WTC11 (cell line): Measurements from ENCODE around the gene MED12. TPM values are rescaled to one million over a fixed set of nuclear protein-coding genes. Genes with fewer than 3 reads are reported as not detected.
A peak's percentile ranks its signal among the peaks of the same experiment; 100 is the strongest.

Experiments used
- ATAC-seq: fragments of 200-7000 bp; cut with Tn5 transposase; 2 replicates; pipeline ENCODE4 v1.10.0; 2021; ENCODE audit warnings: mild to moderate bottlenecking, moderate library complexity
- CTCF ChIA-PET: fragments of 300-600 bp; sonication (Branson Sonifier 250); formaldehyde crosslinking; loops from one replicate; lab custom pipeline; 2021; ENCODE audit warnings: antibody characterized with exemption; lab: Charles Lee
- POLR2A ChIA-PET: fragments of 350-600 bp; sonication (Branson Sonifier 250); formaldehyde crosslinking; loops from one replicate; lab custom pipeline; 2021; ENCODE audit warnings: antibody characterized with exemption; lab: Charles Lee
- DNase-seq: peaks from one replicate; pipeline ENCODE4 v3.0.0; 2021; ENCODE audit warnings: low spot score
- H3K27ac Mint-ChIP-seq: 2 replicates; pipeline ENCODE4 v1.8.0; 2021; ENCODE audit warnings: mixed read lengths
- H3K27me3 Mint-ChIP-seq: 2 replicates; pipeline ENCODE4 v1.8.0; 2021; ENCODE audit warnings: low read depth, mild to moderate bottlenecking, moderate library complexity, mixed read lengths
- H3K36me3 Mint-ChIP-seq: 2 replicates; pipeline ENCODE4 v1.8.0; 2021; ENCODE audit warnings: mixed read lengths
- H3K4me1 Mint-ChIP-seq: 2 replicates; pipeline ENCODE4 v1.8.0; 2022; ENCODE audit warnings: mixed read lengths
- H3K4me3 Mint-ChIP-seq: 2 replicates; pipeline ENCODE4 v1.8.0; 2021; ENCODE audit warnings: mild to moderate bottlenecking, moderate library complexity, mixed read lengths
- H3K9me3 Mint-ChIP-seq: 2 replicates; pipeline ENCODE4 v1.8.0; 2021; ENCODE audit warnings: mixed read lengths
- AR ChIP-seq: fragments of 250-450 bp; sonication (Bioruptor Pico); IDR thresholded peaks from 2 replicates; pipeline ENCODE4 v1.9.0; 2021; ENCODE audit warnings: mild to moderate bottlenecking
- CREM ChIP-seq: sonication (generic); formaldehyde crosslinking; IDR thresholded peaks from 2 replicates; pipeline ENCODE4 v1.8.1; 2022; ENCODE audit warnings: mild to moderate bottlenecking, missing genetic modification reagents, moderate library complexity
- EMX1 ChIP-seq: fragments of 250-450 bp; sonication (Bioruptor Pico); IDR thresholded peaks from 2 replicates; pipeline ENCODE4 v1.8.0; 2021; ENCODE audit warnings: mild to moderate bottlenecking
- JUN ChIP-seq: sonication (generic); formaldehyde crosslinking; IDR thresholded peaks from 2 replicates; pipeline ENCODE4 v1.8.0; 2023; ENCODE audit warnings: mild to moderate bottlenecking, missing genetic modification reagents
- MYBL2 ChIP-seq: sonication (generic); formaldehyde crosslinking; IDR thresholded peaks from 2 replicates; pipeline ENCODE4 v1.8.1; 2023; ENCODE audit warnings: mild to moderate bottlenecking, moderate library complexity, missing genetic modification reagents
- NFE2L1 ChIP-seq: sonication (generic); formaldehyde crosslinking; IDR thresholded peaks from 2 replicates; pipeline ENCODE4 v1.8.1; 2023; ENCODE audit warnings: missing genetic modification reagents
- NFYB ChIP-seq: sonication (generic); formaldehyde crosslinking; conservative IDR thresholded peaks from 2 replicates; pipeline ENCODE4 v1.8.0; 2022; ENCODE audit warnings: low read depth, missing genetic modification reagents
- SMAD4 ChIP-seq: sonication (generic); formaldehyde crosslinking; IDR thresholded peaks from 2 replicates; pipeline ENCODE4 v1.8.0; 2022; ENCODE audit warnings: mild to moderate bottlenecking, missing genetic modification reagents
- TCF7 ChIP-seq: sonication (generic); formaldehyde crosslinking; IDR thresholded peaks from 2 replicates; pipeline ENCODE4 v1.8.0; 2022; ENCODE audit warnings: mild to moderate bottlenecking, low read depth, missing genetic modification reagents, moderate library complexity
- USF1 ChIP-seq: sonication (generic); formaldehyde crosslinking; IDR thresholded peaks from 2 replicates; pipeline ENCODE4 v1.8.0; 2022; ENCODE audit warnings: mild to moderate bottlenecking, missing genetic modification reagents
- ZBTB21 ChIP-seq: sonication (generic); formaldehyde crosslinking; IDR thresholded peaks from 2 replicates; pipeline ENCODE4 v1.8.1; 2023; ENCODE audit warnings: mild to moderate bottlenecking, missing genetic modification reagents, borderline replicate concordance
- ZNF138 ChIP-seq: sonication (generic); formaldehyde crosslinking; conservative IDR thresholded peaks from 2 replicates; pipeline ENCODE4 v1.8.1; 2022; ENCODE audit warnings: mild to moderate bottlenecking, moderate library complexity, missing genetic modification reagents
- ZNF512 ChIP-seq: sonication (generic); formaldehyde crosslinking; IDR thresholded peaks from 2 replicates; pipeline ENCODE4 v1.8.1; 2022; ENCODE audit warnings: missing genetic modification reagents, borderline replicate concordance
- total RNA-seq: library from RNA; stranded (reverse); gene quantifications from 3 replicates; pipeline ENCODE4 v1.2.3, GENCODE V29; 2021
- TF ChIP-seq, protein P1 (sequence below): sonication (generic); formaldehyde crosslinking; IDR thresholded peaks from 2 replicates; pipeline ENCODE4 v1.8.0; 2022; ENCODE audit warnings: mild to moderate bottlenecking, missing genetic modification reagents
- TF ChIP-seq, protein P2 (sequence below): sonication (generic); formaldehyde crosslinking; IDR thresholded peaks from 2 replicates; pipeline ENCODE4 v1.8.1; 2023; ENCODE audit warnings: mild to moderate bottlenecking, missing genetic modification reagents, moderate library complexity

MED12 gene
- total RNA-seq, 1 experiment from 2014 or later = 35.6 TPM

DNA sequence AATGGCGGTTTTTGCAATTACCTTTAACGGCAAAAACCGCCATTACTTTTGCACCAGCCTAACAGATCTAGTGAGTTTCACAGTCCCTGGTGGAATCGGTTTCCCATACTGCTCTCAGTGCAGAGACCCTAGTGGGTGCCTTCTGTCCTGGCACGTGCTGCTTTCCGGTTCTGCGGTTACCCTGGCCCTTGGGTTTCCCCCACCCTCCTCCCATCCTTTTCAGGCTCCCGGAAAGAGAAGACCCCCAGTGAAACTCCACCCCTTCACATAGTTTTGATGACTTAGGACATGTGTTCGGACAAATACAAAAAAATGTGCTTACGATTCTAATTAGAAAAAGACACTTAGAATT, 63.1 kb downstream of the MED12 start:
- ATAC-seq (peak; percentile 8; the same call in 1 of the 2 replicates), DNase-seq (no peak)
- ChIA-PET CTCF (interaction anchor here (1.3 kb wide), 1 partner anchor 34 kb away, joined by 7 read pairs; no protein-coding TSS in a partner anchor), POLR2A (interaction anchor here (0.7 to 2.3 kb wide), 6 partner anchors 70 to 250 kb away, joined by 3 to 21 read pairs (median 4); partner anchors contain the start of genes NONO, SLC7A3, SNX12 and ZMYM3)
- Mint-ChIP-seq H3K27ac (peak overlapping the region; percentile 98), H3K4me3 (peak overlapping the region; percentile 73), H3K9me3 (no peaks in the 10 kb centered on the region), H3K4me1 (peaks cover 38% of the 10 kb centered on the region), H3K36me3 (no peaks in the 10 kb centered on the region), H3K27me3 (no peaks in the 10 kb centered on the region)
- no peak for TF ChIP-seq ZBTB21
- 0 out of 2 replicates have a peak, but pooled peaks have one; percentile 70 for TF ChIP-seq EMX1
- TF ChIP-seq SMAD4 (CRISPR knock-in tag) = no peak
- no peak for TF ChIP-seq CREM (CRISPR knock-in tag)
- TF ChIP-seq JUN (CRISPR knock-in tag) = no peak
- TF ChIP-seq ZNF138 (CRISPR knock-in tag) = no peak
- TF ChIP-seq, protein P1, sequence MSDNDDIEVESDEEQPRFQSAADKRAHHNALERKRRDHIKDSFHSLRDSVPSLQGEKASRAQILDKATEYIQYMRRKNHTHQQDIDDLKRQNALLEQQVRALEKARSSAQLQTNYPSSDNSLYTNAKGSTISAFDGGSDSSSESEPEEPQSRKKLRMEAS (CRISPR knock-in tag) = no peak

GRCh38 chrX:71181910-71182799, 63.8 kb downstream of the MED12 start:
- Mint-ChIP-seq H3K36me3 (no peaks in the 10 kb centered on the region), H3K9me3 (no peaks in the 10 kb centered on the region), H3K4me3 (peak overlapping the region; percentile 73), H3K27ac (peak overlapping the region; percentile 98), H3K4me1 (peaks cover 38% of the 10 kb centered on the region), H3K27me3 (no peaks in the 10 kb centered on the region)
- ChIA-PET CTCF (interaction anchor here (1.0 to 1.3 kb wide), 3 partner anchors 35 to 212 kb away, joined by 3 to 7 read pairs (median 7); no protein-coding TSS in a partner anchor), POLR2A (interaction anchor here (0.7 to 2.3 kb wide), 15 partner anchors 9 to 251 kb away, joined by 3 to 21 read pairs (median 4); partner anchors contain the start of genes NLGN3, NONO, SLC7A3 and SNX12)
- ATAC-seq = peak; percentile 91
- DNase-seq = peak; percentile 78
- TF ChIP-seq, protein P2, sequence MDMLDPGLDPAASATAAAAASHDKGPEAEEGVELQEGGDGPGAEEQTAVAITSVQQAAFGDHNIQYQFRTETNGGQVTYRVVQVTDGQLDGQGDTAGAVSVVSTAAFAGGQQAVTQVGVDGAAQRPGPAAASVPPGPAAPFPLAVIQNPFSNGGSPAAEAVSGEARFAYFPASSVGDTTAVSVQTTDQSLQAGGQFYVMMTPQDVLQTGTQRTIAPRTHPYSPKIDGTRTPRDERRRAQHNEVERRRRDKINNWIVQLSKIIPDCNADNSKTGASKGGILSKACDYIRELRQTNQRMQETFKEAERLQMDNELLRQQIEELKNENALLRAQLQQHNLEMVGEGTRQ = peak; percentile 76
- TF ChIP-seq ZNF512 (CRISPR knock-in tag) (no peak), AR (CRISPR knock-in tag) (no peak), MYBL2 (peak; percentile 86; the same call in 1 of the 2 replicates), NFYB (CRISPR knock-in tag) (peak; percentile 68), JUN (CRISPR knock-in tag) (peak; percentile 15; the same call in 1 of the 2 replicates), TCF7 (CRISPR knock-in tag) (no peak), USF1 (CRISPR knock-in tag) (peak; percentile 73; the same call in 1 of the 2 replicates), NFE2L1 (CRISPR knock-in tag) (peak; percentile 80)
- TF ChIP-seq, protein P1 (CRISPR knock-in tag) = peak; percentile 79
